Endodermal cell (in vitro differentiated cells): ENCODE measurements around the gene WRAP73. TPM values are rescaled to one million over a fixed set of nuclear protein-coding genes. Genes with fewer than 3 reads are reported as not detected.

Experiments used
- DNase-seq: peaks from one replicate; pipeline ENCODE4 v3.0.0-alpha.2; 2017
- H3K27ac ChIP-seq: 2 replicates; pipeline ENCODE4 v1.5.1; 2013; ENCODE audit warnings: mild to moderate bottlenecking, low read depth, low read length, moderate library complexity
- H3K27me3 ChIP-seq: 2 replicates; pipeline ENCODE4 v1.6.1; 2013; ENCODE audit warnings: mild to moderate bottlenecking, low read length, moderate library complexity; ENCODE audit not compliant: insufficient read depth, control insufficient read depth, poor library complexity, severe bottlenecking
- H3K36me3 ChIP-seq: 2 replicates; pipeline ENCODE4 v1.7.0; 2013; ENCODE audit warnings: mild to moderate bottlenecking, low read length, moderate library complexity; ENCODE audit not compliant: control insufficient read depth, insufficient read depth
- H3K4me1 ChIP-seq: one replicate; pipeline ENCODE4 v1.7.0; 2013; ENCODE audit warnings: low read length; ENCODE audit not compliant: control insufficient read depth, insufficient read depth
- H3K4me3 ChIP-seq: 2 replicates; pipeline ENCODE4 v1.5.1; 2013; ENCODE audit warnings: mild to moderate bottlenecking, low read length, moderate library complexity
- H3K9ac ChIP-seq: 2 replicates; pipeline ENCODE4 v1.6.1; 2013; ENCODE audit warnings: mild to moderate bottlenecking, low read length, moderate library complexity; ENCODE audit not compliant: poor library complexity, severe bottlenecking; ENCODE audit errors: extremely low read depth
- H3K9me3 ChIP-seq: 2 replicates; pipeline ENCODE4 v1.6.1; 2013; ENCODE audit warnings: mild to moderate bottlenecking, low read length, moderate library complexity; ENCODE audit not compliant: control insufficient read depth
- H3K27ac Mint-ChIP-seq: 2 replicates; pipeline ENCODE4 v1.8.0; 2020; ENCODE audit warnings: mixed read lengths
- H3K27me3 Mint-ChIP-seq: 2 replicates; pipeline ENCODE4 v1.8.0; 2021; ENCODE audit warnings: mild to moderate bottlenecking, mixed read lengths; ENCODE audit not compliant: insufficient read depth
- H3K36me3 Mint-ChIP-seq: 2 replicates; pipeline ENCODE4 v1.8.0; 2020; ENCODE audit warnings: low read depth, mixed read lengths
- H3K4me1 Mint-ChIP-seq: 2 replicates; pipeline ENCODE4 v1.8.0; 2020; ENCODE audit warnings: mixed read lengths
- H3K4me3 Mint-ChIP-seq: 2 replicates; pipeline ENCODE4 v1.8.0; 2020; ENCODE audit warnings: mild to moderate bottlenecking, moderate library complexity, mixed read lengths
- H3K9me3 Mint-ChIP-seq: 2 replicates; pipeline ENCODE4 v1.8.0; 2020; ENCODE audit warnings: mild to moderate bottlenecking, mixed read lengths
- WGBS, 2 experiments: methylation state at CpG; one replicate each; pipeline versions ENCODE4 v1.1.5 to v1.1.7; 2013; ENCODE audit warnings: missing lambda C conversion rate in 2 of 2, mixed read lengths in 1 of 2; ENCODE audit not compliant: insufficient coverage in 1 of 2, insufficient read length in 1 of 2; 5-methylcytosine and 5-hydroxymethylcytosine counted together
- total RNA-seq, 2 donors: library from RNA; stranded (reverse); fragmentation: NEBNext Ultra II Directional in 1 of 2; extraction: Animal tissue kit (Norgen Biotek cat#: 25700) in 1 of 2; gene quantifications; 2 replicates in 1 of 2; 3 replicates in 1 of 2; pipeline ENCODE4 v1.2.1, GENCODE V29; 2021
- TF ChIP-seq, protein P1 (sequence below): fragments of 200-600 bp; sonication (generic); conservative IDR thresholded peaks from 2 replicates; pipeline ENCODE4 v1.5.0; 2021; ENCODE audit warnings: antibody characterized with exemption, mild to moderate bottlenecking

Gene WRAP73
- total RNA-seq, 2 donors from 2014 or later: 29.8 to 32.5 TPM

DNA sequence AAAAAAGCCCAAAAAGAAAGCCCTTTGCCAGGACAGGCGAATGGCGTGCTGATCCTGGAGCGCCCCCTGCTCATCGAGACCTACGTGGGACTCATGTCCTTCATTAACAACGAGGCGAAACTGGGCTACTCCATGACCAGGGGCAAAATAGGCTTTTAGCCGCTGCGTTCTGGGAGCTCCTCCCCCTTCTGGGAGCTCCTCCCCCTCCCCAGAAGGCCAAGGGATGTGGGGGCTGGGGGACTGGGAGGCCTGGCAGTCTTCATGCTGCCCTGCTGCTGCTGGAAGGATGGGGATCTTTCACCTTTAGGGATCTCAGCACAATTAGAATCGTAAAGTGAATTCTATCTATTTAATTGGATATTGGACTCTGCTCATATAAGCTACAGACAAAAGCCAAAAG is 21.5 kb downstream of the WRAP73 start:
- Mint-ChIP-seq H3K27ac (no peak overlapping the region), H3K9me3 (no peaks in the 10 kb centered on the region), H3K36me3 (peaks cover 34% of the 10 kb centered on the region), H3K4me1 (peaks cover 10% of the 10 kb centered on the region), H3K4me3 (no peak overlapping the region), H3K27me3 (no peaks in the 10 kb centered on the region)
- Histone ChIP-seq H3K9ac (no peak overlapping the region), H3K27me3 (no peaks in the 10 kb centered on the region), H3K4me1 (peaks cover 3% of the 10 kb centered on the region), H3K36me3 (peaks cover 45% of the 10 kb centered on the region), H3K27ac (no peak overlapping the region), H3K9me3 (no peaks in the 10 kb centered on the region), H3K4me3 (no peak overlapping the region)
- WGBS, 2 experiments: 88 to 98% methylated on average over 6 to 10 of the region's 10 CpGs
- TF ChIP-seq, protein P1, sequence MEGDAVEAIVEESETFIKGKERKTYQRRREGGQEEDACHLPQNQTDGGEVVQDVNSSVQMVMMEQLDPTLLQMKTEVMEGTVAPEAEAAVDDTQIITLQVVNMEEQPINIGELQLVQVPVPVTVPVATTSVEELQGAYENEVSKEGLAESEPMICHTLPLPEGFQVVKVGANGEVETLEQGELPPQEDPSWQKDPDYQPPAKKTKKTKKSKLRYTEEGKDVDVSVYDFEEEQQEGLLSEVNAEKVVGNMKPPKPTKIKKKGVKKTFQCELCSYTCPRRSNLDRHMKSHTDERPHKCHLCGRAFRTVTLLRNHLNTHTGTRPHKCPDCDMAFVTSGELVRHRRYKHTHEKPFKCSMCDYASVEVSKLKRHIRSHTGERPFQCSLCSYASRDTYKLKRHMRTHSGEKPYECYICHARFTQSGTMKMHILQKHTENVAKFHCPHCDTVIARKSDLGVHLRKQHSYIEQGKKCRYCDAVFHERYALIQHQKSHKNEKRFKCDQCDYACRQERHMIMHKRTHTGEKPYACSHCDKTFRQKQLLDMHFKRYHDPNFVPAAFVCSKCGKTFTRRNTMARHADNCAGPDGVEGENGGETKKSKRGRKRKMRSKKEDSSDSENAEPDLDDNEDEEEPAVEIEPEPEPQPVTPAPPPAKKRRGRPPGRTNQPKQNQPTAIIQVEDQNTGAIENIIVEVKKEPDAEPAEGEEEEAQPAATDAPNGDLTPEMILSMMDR: no peak
- DNase-seq: no peak

DNA sequence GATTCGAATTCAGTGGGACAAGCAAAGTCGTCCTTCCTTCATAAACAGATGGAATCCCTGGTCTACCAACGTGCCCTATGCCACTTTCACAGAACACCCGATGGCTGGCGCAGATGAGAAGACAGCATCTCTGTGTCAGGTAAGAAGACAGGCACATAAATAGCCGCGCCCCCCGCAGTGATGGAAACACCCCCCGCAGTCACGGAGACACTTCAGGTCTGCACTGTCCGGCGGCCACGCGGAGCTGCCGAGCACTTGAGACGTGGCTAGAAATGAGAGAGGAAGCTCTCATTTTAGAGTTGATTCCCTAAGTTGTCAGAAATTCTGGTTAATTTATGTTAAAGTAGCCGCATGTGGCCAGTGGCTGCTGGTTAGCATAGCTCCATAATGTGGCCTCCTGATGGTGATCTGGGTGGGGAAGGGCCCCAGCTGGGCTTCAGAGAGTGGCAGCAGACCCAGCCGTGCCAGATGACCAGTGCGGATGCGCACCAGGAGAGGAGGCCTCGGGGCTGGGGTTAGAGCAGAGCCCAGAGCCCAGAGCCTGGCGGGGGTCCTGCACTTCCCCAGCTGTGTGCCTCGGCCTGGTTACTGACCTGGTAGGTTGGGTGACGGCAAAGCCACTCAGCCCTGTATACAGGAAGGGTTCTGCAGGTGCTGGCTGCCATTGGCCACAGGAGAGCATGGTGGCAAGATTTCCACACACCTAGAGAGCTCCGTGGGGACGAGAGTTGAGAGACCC is 22.2 kb downstream of the WRAP73 start:
- H3K36me3 Mint-ChIP-seq: peaks cover 31% of the 10 kb centered on the region
- H3K36me3 ChIP-seq: peaks cover 45% of the 10 kb centered on the region
- H3K9me3 Mint-ChIP-seq: no peaks in the 10 kb centered on the region
- 96 to 99% methylated on average over 20 to 26 of the region's 26 CpGs for WGBS, 2 experiments
- H3K9me3 ChIP-seq: no peaks in the 10 kb centered on the region
- no peak overlapping the region for H3K27ac ChIP-seq
- H3K4me1 Mint-ChIP-seq: peaks cover 10% of the 10 kb centered on the region
- peaks cover 6% of the 10 kb centered on the region for H3K4me1 ChIP-seq
- H3K27ac Mint-ChIP-seq: no peak overlapping the region
- TF ChIP-seq, protein P1: no peak
- no peaks in the 10 kb centered on the region for H3K27me3 Mint-ChIP-seq
- no peak overlapping the region for H3K4me3 Mint-ChIP-seq
- H3K4me3 ChIP-seq: no peak overlapping the region
- no peaks in the 10 kb centered on the region for H3K27me3 ChIP-seq
- DNase-seq: no peak
- no peak overlapping the region for H3K9ac ChIP-seq

DNA sequence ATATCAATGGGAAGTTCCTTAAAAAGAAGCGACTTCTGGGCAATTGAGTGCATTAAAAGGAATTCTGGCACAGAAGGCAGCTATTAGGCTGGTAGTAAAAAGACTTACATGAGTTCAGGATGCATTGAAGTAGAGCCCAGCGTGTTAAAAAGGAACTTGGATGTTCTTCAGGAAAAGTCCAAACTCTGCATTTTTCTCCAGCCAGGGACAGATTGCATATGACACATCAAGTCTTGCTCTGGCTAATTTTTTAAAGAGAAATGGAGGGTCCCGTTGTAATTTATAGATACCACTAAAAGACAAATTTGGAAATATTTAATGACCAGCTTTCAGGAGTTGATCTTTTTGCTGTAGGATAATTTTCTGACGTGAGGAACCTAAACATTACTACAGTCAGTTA is 23.9 kb downstream of the WRAP73 start:
- 87 to 95% methylated on average over 3 to 4 of the region's 4 CpGs for WGBS, 2 experiments
- Histone ChIP-seq H3K36me3 (peaks cover 50% of the 10 kb centered on the region), H3K27me3 (no peaks in the 10 kb centered on the region), H3K27ac (no peak overlapping the region), H3K4me1 (peaks cover 6% of the 10 kb centered on the region), H3K9me3 (no peaks in the 10 kb centered on the region), H3K9ac (peak overlapping the region; percentile 64), H3K4me3 (peak overlapping the region; percentile 81)
- H3K27ac Mint-ChIP-seq: no peak overlapping the region
- H3K27me3 Mint-ChIP-seq: no peaks in the 10 kb centered on the region
- H3K36me3 Mint-ChIP-seq: peaks cover 29% of the 10 kb centered on the region
- no peak for DNase-seq
- peaks cover 10% of the 10 kb centered on the region for H3K4me1 Mint-ChIP-seq
- H3K4me3 Mint-ChIP-seq: peak overlapping the region; percentile 87
- no peaks in the 10 kb centered on the region for H3K9me3 Mint-ChIP-seq
- TF ChIP-seq, protein P1: no peak
